ENCODE results near the gene CHSY3.

Gene CHSY3

GRCh38 chr5:130034566-130035210 is 130.4 kb downstream of the CHSY3 start:
- no peak for DNase-seq (ENCODE audit: low spot score)
- no peak for TF ChIP-seq CTCF (IDR thresholded peaks at IDR 0.05; ENCODE audit: extremely low read depth, missing control alignments)

GRCh38 chr5:130035388-130035787 is 131.1 kb downstream of the CHSY3 start:
- DNase-seq (ENCODE audit: low spot score): no peak
- TF ChIP-seq CTCF (IDR thresholded peaks at IDR 0.05; ENCODE audit: extremely low read depth, missing control alignments): no peak

- DNase-seq (ENCODE audit: low spot score): no peak
These were observed 133.6 kb downstream of the CHSY3 start for GRCh38 chr5:130037905-130038304.

GRCh38 chr5:130043834-130044233 is 139.6 kb downstream of the CHSY3 start:
- TF ChIP-seq CTCF (IDR thresholded peaks at IDR 0.05; ENCODE audit: extremely low read depth, missing control alignments): no peak
- DNase-seq (ENCODE audit: low spot score): no peak

More at GRCh38 chr5:130037905-130038304, 133.6 kb downstream of the CHSY3 start:
- no peak for TF ChIP-seq CTCF (IDR thresholded peaks at IDR 0.05; ENCODE audit: extremely low read depth, missing control alignments)

GRCh38 chr5:130045334-130045733 is 141.1 kb downstream of the CHSY3 start:
- DNase-seq (ENCODE audit: low spot score): no peak
- no peak for TF ChIP-seq CTCF (IDR thresholded peaks at IDR 0.05; ENCODE audit: extremely low read depth, missing control alignments)

GRCh38 chr5:130050585-130050984 is 146.3 kb downstream of the CHSY3 start:
- no peak for TF ChIP-seq CTCF (IDR thresholded peaks at IDR 0.05; ENCODE audit: extremely low read depth, missing control alignments)
- no peak for DNase-seq (ENCODE audit: low spot score)

GRCh38 chr5:130052752-130053151 is 148.5 kb downstream of the CHSY3 start:
- no peak for DNase-seq (ENCODE audit: low spot score)
- no peak for TF ChIP-seq CTCF (IDR thresholded peaks at IDR 0.05; ENCODE audit: extremely low read depth, missing control alignments)
